GM21786 (cell line): ENCODE data around the gene TAF1B.
A peak's percentile ranks its signal among the peaks of the same experiment; 100 is the strongest.
"Not testable (repeated sequence)": the region's sequence is repeated elsewhere in the genome, so short reads cannot be mapped to it uniquely, and the experiment has no call there.

ENCODE experiments used
- ATAC-seq: cut with Tn5 transposase; IDR thresholded peaks from one replicate; pipeline ENCODE4 v1.9.1; 2021; ENCODE audit not compliant: unreplicated experiment

TAF1B gene

GRCh38 chr2:9830685-9831410 lies 12.4 kb upstream of the TAF1B start:
- ATAC-seq = no peak

GRCh38 chr2:9831670-9832069 lies 11.6 kb upstream of the TAF1B start:
- ATAC-seq = no peak

DNA sequence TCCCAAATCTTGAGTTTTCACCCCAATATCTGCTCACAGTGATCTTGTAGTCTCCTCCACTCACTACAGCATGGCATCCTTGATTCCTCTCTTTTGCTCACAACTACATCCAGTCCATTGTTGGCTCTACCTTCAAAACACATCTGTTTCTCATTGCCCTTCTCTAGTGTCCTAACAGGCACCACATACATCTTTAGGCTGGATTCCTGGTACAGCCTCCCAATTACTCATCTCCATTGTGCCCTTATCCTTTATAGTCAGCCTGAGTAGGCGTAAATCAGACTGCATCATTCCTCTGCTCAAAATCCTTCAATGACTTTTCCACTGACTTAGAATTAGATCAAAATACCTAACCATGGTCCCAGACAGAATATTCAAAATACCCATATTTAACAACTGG lies 10.7 kb upstream of the TAF1B start:
- ATAC-seq = no peak

DNA sequence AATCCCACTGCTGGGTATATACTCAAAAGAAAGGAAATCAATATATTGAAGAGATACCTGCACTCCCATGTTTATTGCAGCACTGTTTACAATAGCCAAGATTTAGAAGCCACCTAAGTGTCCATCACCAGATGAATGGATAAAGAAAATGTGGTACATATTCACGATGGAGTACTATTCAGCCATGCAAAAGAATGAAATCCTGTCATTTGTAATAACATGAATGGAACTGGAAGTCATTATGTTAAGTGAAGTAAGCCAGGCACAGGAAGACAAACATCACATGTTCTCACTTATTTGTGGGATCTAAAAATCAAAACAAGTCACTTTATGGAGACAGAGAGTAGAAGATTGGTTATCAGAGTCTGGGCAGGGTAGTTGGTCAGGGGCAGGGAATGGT lies 8.2 kb upstream of the TAF1B start:
- ATAC-seq = not testable (repeated sequence)

- no peak for ATAC-seq
Observed at GRCh38 chr2:9836074-9836473, 7.2 kb upstream of the TAF1B start.

- no peak for ATAC-seq
Observed at GRCh38 chr2:9836517-9836916, 6.8 kb upstream of the TAF1B start.

- no peak for ATAC-seq
Observed at GRCh38 chr2:9837451-9837850, 5.8 kb upstream of the TAF1B start.

- no peak for ATAC-seq
Observed at GRCh38 chr2:9838391-9838790, 4.9 kb upstream of the TAF1B start.

- ATAC-seq = no peak
Observed at GRCh38 chr2:9842487-9843228, 616 bp upstream of the TAF1B start.

GRCh38 chr2:9844036-9844483 lies 786 bp downstream of the TAF1B start:
- no peak for ATAC-seq

DNA sequence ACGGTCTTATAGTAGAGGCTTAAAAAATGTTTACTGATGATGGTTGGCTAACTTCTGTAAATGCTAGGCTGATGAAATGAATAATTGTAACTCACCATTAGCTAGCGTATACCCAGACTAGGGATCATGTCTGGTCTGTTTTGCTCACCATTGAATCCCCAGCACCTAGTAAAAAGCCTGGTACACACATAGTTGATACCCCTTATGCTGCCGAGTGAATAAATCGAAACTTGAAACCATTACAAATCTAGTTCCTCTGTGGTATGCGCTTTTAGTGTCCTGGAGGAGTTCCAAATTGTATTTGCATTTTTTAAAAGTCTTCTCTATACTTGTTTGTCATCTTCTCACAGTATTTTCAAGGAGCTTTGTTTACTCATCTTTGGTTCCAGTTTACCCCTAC lies 1.3 kb downstream of the TAF1B start:
- peak; percentile 26 for ATAC-seq

DNA sequence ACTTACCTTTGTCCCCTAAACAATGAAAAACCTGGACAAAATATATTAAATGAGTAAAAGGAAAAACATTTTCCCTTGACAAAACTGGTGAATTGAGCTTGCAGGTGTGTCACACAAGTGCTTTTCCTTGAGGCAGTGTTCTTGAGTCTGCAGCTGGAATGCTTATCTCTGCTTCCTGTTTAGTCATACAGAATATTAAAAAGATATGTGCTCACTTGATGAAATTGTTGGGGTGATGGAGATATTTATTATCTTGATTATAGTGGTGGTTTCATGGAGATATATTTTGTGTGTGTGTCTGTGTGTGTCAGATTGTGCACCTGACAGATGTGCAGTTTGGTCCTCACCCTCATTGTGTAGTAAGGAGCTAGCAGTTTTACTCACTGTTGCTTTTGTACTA lies 3.3 kb downstream of the TAF1B start:
- no peak for ATAC-seq

DNA sequence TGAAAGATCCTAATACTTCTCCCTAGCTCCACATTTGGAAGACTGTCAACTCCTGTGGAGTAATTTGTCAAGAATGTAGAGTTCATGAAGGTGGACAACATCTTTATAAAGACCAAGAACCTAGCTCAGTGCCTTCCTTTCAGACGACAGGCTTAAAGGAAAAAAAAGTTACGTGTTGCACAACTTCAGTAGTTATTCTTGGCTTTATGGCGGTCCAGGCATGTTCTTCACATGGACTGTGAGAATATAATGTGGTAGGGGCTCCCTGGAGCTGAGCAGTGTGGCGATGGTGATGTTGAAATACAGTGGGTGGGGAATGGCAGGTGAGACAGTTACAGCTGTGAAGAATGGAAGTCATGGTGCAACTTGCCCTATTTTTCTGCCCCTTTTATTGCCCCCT lies 3.9 kb downstream of the TAF1B start:
- no peak for ATAC-seq

DNA sequence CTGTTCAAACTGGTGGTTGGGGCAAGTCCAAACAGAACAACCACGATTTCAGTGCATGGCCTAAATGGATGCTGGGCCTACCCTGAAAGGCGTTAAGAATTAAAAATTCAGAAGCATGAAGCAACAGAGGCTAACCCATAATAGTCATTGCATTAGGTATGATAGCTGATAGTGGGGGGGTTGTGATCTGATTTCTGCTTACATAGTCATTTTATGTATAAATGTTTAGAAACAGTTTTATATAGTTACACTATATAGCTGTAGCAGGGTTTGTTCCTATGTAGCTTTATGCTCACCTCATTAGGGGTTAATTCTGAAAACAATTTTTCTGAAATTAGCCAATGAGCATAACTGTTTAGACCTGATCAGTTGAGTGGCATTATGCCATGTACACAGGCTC lies 9.6 kb downstream of the TAF1B start:
- ATAC-seq = no peak

DNA sequence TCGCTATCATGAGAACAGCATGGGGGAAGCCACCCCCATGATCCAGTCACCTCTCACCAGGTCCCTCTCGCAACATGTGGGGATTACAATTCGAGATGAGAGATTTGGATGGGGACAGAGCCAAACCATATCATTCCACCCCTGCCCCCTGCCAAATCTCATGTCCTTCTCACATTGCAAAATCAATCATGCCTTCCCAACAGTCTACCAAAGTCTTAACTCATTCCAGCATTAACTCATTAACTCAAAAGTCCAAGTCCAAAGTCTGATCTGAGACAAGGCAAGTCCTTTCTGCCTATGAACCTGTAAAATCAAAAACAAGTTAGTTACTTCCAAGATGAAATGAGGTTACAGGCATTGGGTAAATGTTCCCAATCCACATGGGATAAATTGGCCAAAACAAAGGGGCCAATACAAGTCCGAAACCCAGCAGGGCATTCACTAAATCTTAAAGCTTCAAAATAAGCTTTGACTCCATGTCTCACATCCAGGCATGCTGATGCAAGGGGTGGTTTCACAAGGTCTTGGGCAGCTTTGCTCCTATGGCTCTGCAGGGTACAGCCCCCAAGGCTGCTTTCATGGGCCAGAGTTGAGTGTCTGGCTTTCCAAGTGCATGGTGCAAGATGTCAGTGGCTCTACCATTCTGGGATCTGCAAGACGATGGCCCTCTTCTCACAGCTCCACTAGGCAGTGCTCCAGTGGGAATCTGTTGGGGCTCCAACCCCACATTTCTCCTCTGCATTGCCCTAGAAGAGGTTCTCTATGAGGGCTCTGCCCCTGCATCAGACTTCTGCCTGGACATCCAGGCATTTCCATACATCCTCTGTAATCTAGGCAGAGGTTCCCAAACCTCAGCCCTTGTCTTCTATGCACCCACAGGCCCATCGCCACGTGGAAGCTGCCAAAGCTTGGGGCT lies 14.8 kb downstream of the TAF1B start:
- no peak for ATAC-seq

GRCh38 chr2:9858730-9859068 lies 15.4 kb downstream of the TAF1B start:
- no peak for ATAC-seq

DNA sequence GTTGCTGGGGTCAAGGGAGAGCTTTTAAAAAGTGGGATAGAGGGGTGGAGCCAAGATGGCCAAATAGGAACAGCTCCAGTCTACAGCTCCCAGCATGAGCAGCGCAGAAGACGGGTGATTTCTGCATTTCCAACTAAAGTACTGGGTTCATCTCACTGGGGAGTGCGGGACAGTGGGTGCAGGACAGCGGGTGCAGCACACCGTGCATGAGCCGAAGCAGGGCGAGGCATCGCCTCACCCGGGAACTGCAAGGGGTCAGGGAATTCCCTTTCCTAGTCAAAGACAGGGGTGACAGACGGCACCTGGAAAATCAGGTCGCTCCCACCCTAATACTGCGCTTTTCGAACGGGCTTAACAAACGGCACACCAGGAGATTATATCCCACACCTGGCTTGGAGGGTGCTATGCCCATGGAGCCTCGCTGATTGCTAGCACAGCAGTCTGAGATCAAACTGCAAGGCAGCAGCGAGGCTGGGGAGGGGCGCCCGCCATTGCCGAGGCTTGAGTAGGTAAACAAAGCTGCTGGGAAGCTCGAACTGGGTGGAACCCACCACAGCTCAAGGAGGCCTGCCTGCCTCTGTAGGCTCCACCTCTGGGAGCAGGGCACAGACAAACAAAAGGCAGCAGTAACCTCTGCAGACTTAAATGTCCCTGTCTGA lies 17.8 kb downstream of the TAF1B start:
- ATAC-seq = not testable (repeated sequence)

DNA sequence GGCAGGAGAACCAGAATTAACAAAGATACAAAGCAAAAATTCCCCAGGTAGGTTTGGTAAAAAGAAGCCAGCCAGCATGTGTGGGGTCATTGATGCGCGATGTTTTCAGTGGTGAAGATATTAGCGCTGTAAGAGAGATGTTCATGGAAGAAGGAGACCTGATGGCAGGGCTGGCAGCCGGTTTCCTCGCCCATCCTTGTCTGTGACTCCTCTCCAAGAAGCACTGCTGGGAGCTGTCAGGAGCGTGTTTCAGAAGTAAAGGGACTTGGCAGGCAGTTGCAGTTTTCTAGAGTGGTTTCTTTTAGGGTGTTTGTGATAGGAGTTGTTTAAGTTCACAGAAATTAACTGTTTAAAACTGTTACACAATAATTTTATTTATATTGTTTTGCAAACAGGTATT lies 24.6 kb downstream of the TAF1B start:
- no peak for ATAC-seq

DNA sequence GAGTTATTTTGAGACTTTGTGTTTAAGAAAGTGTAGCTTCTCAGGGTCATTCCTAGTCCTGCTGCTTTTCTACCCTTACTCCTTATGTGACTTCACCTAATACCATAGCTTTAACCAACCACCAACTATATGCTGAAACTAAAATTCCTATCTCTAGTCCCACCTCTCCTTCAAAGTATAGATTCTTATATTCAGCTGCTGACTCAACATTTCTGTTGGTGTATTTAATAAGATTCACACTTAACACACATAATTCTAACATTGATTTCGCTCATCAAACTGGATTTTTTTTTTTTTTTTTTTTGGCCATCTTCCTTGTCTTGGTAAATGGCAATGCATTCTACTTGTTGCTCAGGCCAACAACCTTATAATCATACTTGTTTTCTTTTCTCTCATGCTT lies 30.1 kb downstream of the TAF1B start:
- no peak for ATAC-seq

GRCh38 chr2:9877026-9877425 lies 33.8 kb downstream of the TAF1B start:
- ATAC-seq = no peak

DNA sequence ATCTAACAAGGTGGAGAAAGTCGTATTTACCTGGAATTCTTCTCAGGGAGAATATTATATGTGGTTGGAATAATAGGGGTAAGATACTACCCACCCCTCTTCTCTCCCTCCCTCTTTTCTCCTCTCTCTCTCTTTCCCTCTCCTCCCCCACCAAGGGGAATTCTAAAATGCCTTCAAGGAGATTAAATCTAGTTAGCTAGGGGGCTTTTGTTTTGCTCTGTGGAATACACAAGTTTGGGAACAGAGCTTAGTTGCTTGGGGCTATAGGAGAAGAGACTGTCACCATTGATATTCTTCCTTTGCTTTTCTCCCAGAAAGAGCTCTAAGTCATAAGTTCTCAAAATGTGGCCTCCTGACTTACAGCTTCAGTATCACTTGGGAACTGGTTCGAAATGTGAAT lies 34.5 kb downstream of the TAF1B start:
- no peak for ATAC-seq
